Right lung (tissue), 5 donors: ENCODE data around the gene DECR2. TPM values are rescaled to one million over a fixed set of nuclear protein-coding genes. Genes with fewer than 3 reads are reported as not detected.
"Not testable (repeated sequence)": the region's sequence is repeated elsewhere in the genome, so short reads cannot be mapped to it uniquely, and the experiment has no call there.

ENCODE experiments used
- DNase-seq, 2 donors: peaks; one replicate each; pipeline ENCODE4 v3.0.0-alpha.2; 2013
- polyA plus RNA-seq, 5 donors: library from polyadenylated mRNA; unstranded; fragments of 120-200 nt; gene quantifications; one replicate each; pipeline versions ENCODE4 v1.2.1 to v1.2.3, GENCODE V29; 2013; ENCODE audit warnings: inconsistent platforms in 1 of 5, low replicate concordance in 1 of 5; ENCODE audit not compliant: insufficient read length in 5 of 5, insufficient read depth in 1 of 5

Gene DECR2
- polyA plus RNA-seq, 5 donors: 7.9 to 27.0 (median 14.4) TPM

- DNase-seq: not testable (repeated sequence)
These were observed 23.4 kb upstream of the DECR2 start for GRCh38 chr16:378113-378820.

GRCh38 chr16:378821-379182 lies 22.9 kb upstream of the DECR2 start:
- DNase-seq: no peak

GRCh38 chr16:379183-379960 lies 22.3 kb upstream of the DECR2 start:
- no peak for DNase-seq

- DNase-seq: no peak
These were observed 21.5 kb upstream of the DECR2 start for GRCh38 chr16:379961-380761.

- DNase-seq: no peak
These were observed 21.0 kb upstream of the DECR2 start for GRCh38 chr16:380762-381011.

- no peak for DNase-seq
These were observed 20.5 kb upstream of the DECR2 start for GRCh38 chr16:381012-381788.

- no peak for DNase-seq
These were observed 19.6 kb upstream of the DECR2 start, which contains the start of gene PGAP6 for GRCh38 chr16:381789-382717. Gene PGAP6 (minus strand): TSS chr16:381978. CDS start chr16:381821, 157 bp downstream.

GRCh38 chr16:383326-384051 lies 18.2 kb upstream of the DECR2 start:
- DNase-seq: no peak

- DNase-seq: no peak
These were observed 15.0 kb upstream of the DECR2 start for GRCh38 chr16:386641-387156.

GRCh38 chr16:387761-388666 lies 13.7 kb upstream of the DECR2 start:
- not testable (repeated sequence) for DNase-seq

GRCh38 chr16:389352-389751 lies 12.3 kb upstream of the DECR2 start:
- no peak for DNase-seq

- DNase-seq: no peak
These were observed 9.8 kb upstream of the DECR2 start for GRCh38 chr16:391885-392335.

- no peak for DNase-seq
These were observed 9.1 kb upstream of the DECR2 start for GRCh38 chr16:392450-393030.

- no peak for DNase-seq
These were observed 5.5 kb upstream of the DECR2 start for GRCh38 chr16:396199-396598.

GRCh38 chr16:396605-397004 lies 5.1 kb upstream of the DECR2 start:
- no peak for DNase-seq

GRCh38 chr16:397135-397661 lies 4.5 kb upstream of the DECR2 start, which contains the start of gene NME4:
Gene NME4 (plus strand): TSS chr16:397199. CDS start chr16:397223, 24 bp downstream.
- DNase-seq: no peak

- DNase-seq: peak in 1 of 2 donors; percentile 48
These were observed 3.9 kb upstream of the DECR2 start for GRCh38 chr16:397736-398332.
